ENCODE results near the gene AMBP.

The AMBP gene

GRCh38 chr9:114051706-114052105 lies 26.4 kb downstream of the AMBP start:
- Histone ChIP-seq H3K27me3 (ENCODE audit: insufficient read depth, low read length, poor library complexity, severe bottlenecking) (no peaks in the 10 kb centered on the region), H3K36me3 (ENCODE audit: insufficient read depth, low read length) (peaks cover 50% of the 10 kb centered on the region; the same call in 1 of the 2 replicates), H3K4me3 (ENCODE audit: low read length, poor library complexity, severe bottlenecking) (no peak overlapping the region), H4K20me1 (ENCODE audit: insufficient read depth, low read length, poor library complexity, severe bottlenecking) (no peaks in the 10 kb centered on the region), H3K4me1 (ENCODE audit: insufficient read depth, low read length, poor library complexity, severe bottlenecking) (no peaks in the 10 kb centered on the region), H2AFZ (ENCODE audit: low read length) (no peak overlapping the region), H3K9me3 (ENCODE audit: insufficient read depth, low read depth, low read length) (no peaks in the 10 kb centered on the region), H3K79me2 (ENCODE audit: insufficient read depth, low read length) (no peaks in the 10 kb centered on the region), H3F3A (ENCODE audit: low read depth) (no peaks in the 10 kb centered on the region), H3K9ac (ENCODE audit: low read depth, low read length, poor library complexity, severe bottlenecking) (no peak overlapping the region), H3K9me2 (replicated peaks; ENCODE audit: low read depth, low read length) (no peaks in the 10 kb centered on the region), H3K4me2 (ENCODE audit: low read depth, low read length, poor library complexity, severe bottlenecking) (no peak overlapping the region)
- TF ChIP-seq, protein P1, sequence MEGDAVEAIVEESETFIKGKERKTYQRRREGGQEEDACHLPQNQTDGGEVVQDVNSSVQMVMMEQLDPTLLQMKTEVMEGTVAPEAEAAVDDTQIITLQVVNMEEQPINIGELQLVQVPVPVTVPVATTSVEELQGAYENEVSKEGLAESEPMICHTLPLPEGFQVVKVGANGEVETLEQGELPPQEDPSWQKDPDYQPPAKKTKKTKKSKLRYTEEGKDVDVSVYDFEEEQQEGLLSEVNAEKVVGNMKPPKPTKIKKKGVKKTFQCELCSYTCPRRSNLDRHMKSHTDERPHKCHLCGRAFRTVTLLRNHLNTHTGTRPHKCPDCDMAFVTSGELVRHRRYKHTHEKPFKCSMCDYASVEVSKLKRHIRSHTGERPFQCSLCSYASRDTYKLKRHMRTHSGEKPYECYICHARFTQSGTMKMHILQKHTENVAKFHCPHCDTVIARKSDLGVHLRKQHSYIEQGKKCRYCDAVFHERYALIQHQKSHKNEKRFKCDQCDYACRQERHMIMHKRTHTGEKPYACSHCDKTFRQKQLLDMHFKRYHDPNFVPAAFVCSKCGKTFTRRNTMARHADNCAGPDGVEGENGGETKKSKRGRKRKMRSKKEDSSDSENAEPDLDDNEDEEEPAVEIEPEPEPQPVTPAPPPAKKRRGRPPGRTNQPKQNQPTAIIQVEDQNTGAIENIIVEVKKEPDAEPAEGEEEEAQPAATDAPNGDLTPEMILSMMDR (conservative IDR thresholded peaks at IDR 0.05; ENCODE audit: low read length): no peak
- no peak for TF ChIP-seq EZH2phosphoT487 (IDR thresholded peaks at IDR 0.05; ENCODE audit: borderline replicate concordance)

DNA sequence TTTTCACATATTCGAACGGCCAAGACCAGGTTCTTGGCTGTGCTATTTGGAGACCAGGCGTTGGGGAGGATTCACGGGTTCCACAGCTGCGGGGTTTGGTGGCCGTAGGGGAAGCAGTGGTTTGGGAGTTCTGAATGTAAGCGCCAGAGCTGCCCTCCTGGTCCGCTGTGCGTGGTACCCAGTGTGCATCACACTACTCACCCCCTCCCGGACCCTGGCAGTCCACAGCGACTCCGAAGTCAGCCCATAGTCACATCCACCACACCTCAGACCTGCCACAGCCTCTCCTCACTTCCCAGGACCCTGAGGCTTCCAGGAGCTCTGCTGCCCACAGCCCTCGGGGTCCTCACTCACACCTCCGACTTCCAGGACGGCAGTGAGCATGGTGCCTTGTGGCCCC lies 26.8 kb downstream of the AMBP start:
- Histone ChIP-seq H2AFZ (ENCODE audit: low read length) (no peak overlapping the region), H3K4me2 (ENCODE audit: low read depth, low read length, poor library complexity, severe bottlenecking) (no peak overlapping the region), H3K36me3 (ENCODE audit: insufficient read depth, low read length) (peaks cover 50% of the 10 kb centered on the region; the same call in 1 of the 2 replicates), H3K9me2 (replicated peaks; ENCODE audit: low read depth, low read length) (no peaks in the 10 kb centered on the region), H3K79me2 (ENCODE audit: insufficient read depth, low read length) (no peaks in the 10 kb centered on the region), H3K4me1 (ENCODE audit: insufficient read depth, low read length, poor library complexity, severe bottlenecking) (no peaks in the 10 kb centered on the region), H3K4me3 (ENCODE audit: low read length, poor library complexity, severe bottlenecking) (no peak overlapping the region), H3K9ac (ENCODE audit: low read depth, low read length, poor library complexity, severe bottlenecking) (no peak overlapping the region), H3F3A (ENCODE audit: low read depth) (no peaks in the 10 kb centered on the region), H3K27me3 (ENCODE audit: insufficient read depth, low read length, poor library complexity, severe bottlenecking) (no peaks in the 10 kb centered on the region), H3K9me3 (ENCODE audit: insufficient read depth, low read depth, low read length) (no peaks in the 10 kb centered on the region), H4K20me1 (ENCODE audit: insufficient read depth, low read length, poor library complexity, severe bottlenecking) (no peaks in the 10 kb centered on the region)
- TF ChIP-seq EZH2phosphoT487 (IDR thresholded peaks at IDR 0.05; ENCODE audit: borderline replicate concordance): no peak
- TF ChIP-seq, protein P1 (conservative IDR thresholded peaks at IDR 0.05; ENCODE audit: low read length): no peak

DNA sequence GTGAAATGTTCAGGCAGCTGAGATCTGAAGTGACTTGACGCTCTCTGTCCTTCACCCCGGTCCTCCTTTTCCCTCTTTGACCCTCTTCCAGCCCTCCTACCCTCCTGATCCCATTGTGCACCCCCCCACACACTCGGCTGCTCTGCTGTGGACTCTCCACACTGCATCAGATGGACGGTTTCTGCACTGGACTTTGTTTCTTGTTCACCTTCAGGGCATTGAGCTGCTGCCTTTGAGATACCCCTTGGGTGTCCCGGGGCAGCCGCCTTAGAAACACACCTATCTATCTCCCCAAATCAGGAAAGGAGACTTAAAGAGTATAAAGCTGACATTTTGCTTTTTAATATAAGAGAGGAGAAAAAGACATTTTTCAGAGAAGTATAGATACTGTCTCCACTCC lies 27.5 kb downstream of the AMBP start:
- no peaks in the 10 kb centered on the region for H3K9me3 ChIP-seq (ENCODE audit: insufficient read depth, low read depth, low read length)
- H3F3A ChIP-seq (ENCODE audit: low read depth): no peaks in the 10 kb centered on the region
- no peaks in the 10 kb centered on the region for H3K9me2 ChIP-seq (replicated peaks; ENCODE audit: low read depth, low read length)
- H3K36me3 ChIP-seq (ENCODE audit: insufficient read depth, low read length): peaks cover 50% of the 10 kb centered on the region; the same call in 1 of the 2 replicates
- TF ChIP-seq, protein P1 (conservative IDR thresholded peaks at IDR 0.05; ENCODE audit: low read length): no peak
- no peak for TF ChIP-seq EZH2phosphoT487 (IDR thresholded peaks at IDR 0.05; ENCODE audit: borderline replicate concordance)
- H3K4me2 ChIP-seq (ENCODE audit: low read depth, low read length, poor library complexity, severe bottlenecking): no peak overlapping the region
- no peak overlapping the region for H3K4me3 ChIP-seq (ENCODE audit: low read length, poor library complexity, severe bottlenecking)
- H3K4me1 ChIP-seq (ENCODE audit: insufficient read depth, low read length, poor library complexity, severe bottlenecking): no peaks in the 10 kb centered on the region
- no peak overlapping the region for H3K9ac ChIP-seq (ENCODE audit: low read depth, low read length, poor library complexity, severe bottlenecking)
- H3K79me2 ChIP-seq (ENCODE audit: insufficient read depth, low read length): no peaks in the 10 kb centered on the region
- no peaks in the 10 kb centered on the region for H4K20me1 ChIP-seq (ENCODE audit: insufficient read depth, low read length, poor library complexity, severe bottlenecking)
- H3K27me3 ChIP-seq (ENCODE audit: insufficient read depth, low read length, poor library complexity, severe bottlenecking): no peaks in the 10 kb centered on the region
- H2AFZ ChIP-seq (ENCODE audit: low read length): no peak overlapping the region
